ENCODE results near the gene MRPL54.

MRPL54 gene

GRCh38 chr19:3792114-3792513 is 29.6 kb downstream of the MRPL54 start:
- Histone ChIP-seq H3K4me1 (ENCODE audit: control insufficient read depth, insufficient read depth, low read length) (no peaks in the 10 kb centered on the region), H3K27me3 (ENCODE audit: control insufficient read depth, insufficient read depth, low read length) (peaks cover 28% of the 10 kb centered on the region), H3K9ac (ENCODE audit: low read depth, low read length) (no peak overlapping the region), H3K9me3 (replicated peaks; ENCODE audit: low read length) (peaks cover 4% of the 10 kb centered on the region), H3K36me3 (ENCODE audit: insufficient read depth, low read length) (no peaks in the 10 kb centered on the region), H3K4me3 (ENCODE audit: low read length) (no peak overlapping the region), H3K4me2 (ENCODE audit: low read length) (no peak overlapping the region)

GRCh38 chr19:3793799-3794198 is 31.3 kb downstream of the MRPL54 start:
- no peaks in the 10 kb centered on the region for H3K36me3 ChIP-seq (ENCODE audit: insufficient read depth, low read length)
- H3K9me3 ChIP-seq (replicated peaks; ENCODE audit: low read length): peaks cover 4% of the 10 kb centered on the region
- H3K4me3 ChIP-seq (ENCODE audit: low read length): no peak overlapping the region
- no peak overlapping the region for H3K4me2 ChIP-seq (ENCODE audit: low read length)
- peaks cover 27% of the 10 kb centered on the region for H3K27me3 ChIP-seq (ENCODE audit: control insufficient read depth, insufficient read depth, low read length)
- H3K4me1 ChIP-seq (ENCODE audit: control insufficient read depth, insufficient read depth, low read length): no peaks in the 10 kb centered on the region
- no peak overlapping the region for H3K9ac ChIP-seq (ENCODE audit: low read depth, low read length)

- Histone ChIP-seq H3K4me3 (ENCODE audit: low read length) (no peak overlapping the region), H3K4me1 (ENCODE audit: control insufficient read depth, insufficient read depth, low read length) (peaks cover 4% of the 10 kb centered on the region), H3K9me3 (replicated peaks; ENCODE audit: low read length) (no peaks in the 10 kb centered on the region), H3K27me3 (ENCODE audit: control insufficient read depth, insufficient read depth, low read length) (peaks cover 23% of the 10 kb centered on the region), H3K4me2 (ENCODE audit: low read length) (no peak overlapping the region), H3K36me3 (ENCODE audit: insufficient read depth, low read length) (no peaks in the 10 kb centered on the region), H3K9ac (ENCODE audit: low read depth, low read length) (no peak overlapping the region)
Observed at GRCh38 chr19:3796358-3796757, 33.9 kb downstream of the MRPL54 start.

DNA sequence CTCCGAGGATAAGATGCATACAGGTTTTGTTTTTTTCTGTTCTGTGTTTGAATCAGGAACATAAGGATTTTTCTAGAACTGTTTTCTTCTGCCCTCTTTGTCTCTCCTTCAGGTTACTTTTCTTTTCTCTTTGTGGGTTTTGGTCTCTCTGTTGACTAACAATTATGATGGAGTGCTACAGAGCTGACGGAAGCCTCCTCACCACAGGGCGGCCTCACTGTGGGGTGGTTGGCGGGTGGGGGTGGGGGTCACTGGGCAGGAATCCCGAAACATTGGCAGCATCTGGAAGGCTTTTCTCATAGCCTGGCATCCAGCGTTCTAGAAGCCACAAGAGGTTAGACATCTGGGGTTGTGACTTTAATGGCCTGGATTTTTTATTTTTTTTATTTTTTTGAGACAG is 35.7 kb downstream of the MRPL54 start:
- peaks cover 7% of the 10 kb centered on the region for H3K4me1 ChIP-seq (ENCODE audit: control insufficient read depth, insufficient read depth, low read length)
- peaks cover 36% of the 10 kb centered on the region for H3K27me3 ChIP-seq (ENCODE audit: control insufficient read depth, insufficient read depth, low read length)
- no peak overlapping the region for H3K4me2 ChIP-seq (ENCODE audit: low read length)
- no peak overlapping the region for H3K9ac ChIP-seq (ENCODE audit: low read depth, low read length)
- H3K9me3 ChIP-seq (replicated peaks; ENCODE audit: low read length): no peaks in the 10 kb centered on the region
- no peaks in the 10 kb centered on the region for H3K36me3 ChIP-seq (ENCODE audit: insufficient read depth, low read length)
- H3K4me3 ChIP-seq (ENCODE audit: low read length): no peak overlapping the region

- Histone ChIP-seq H3K27me3 (ENCODE audit: control insufficient read depth, insufficient read depth, low read length) (peaks cover 47% of the 10 kb centered on the region), H3K9me3 (replicated peaks; ENCODE audit: low read length) (no peaks in the 10 kb centered on the region), H3K36me3 (ENCODE audit: insufficient read depth, low read length) (no peaks in the 10 kb centered on the region), H3K9ac (ENCODE audit: low read depth, low read length) (no peak overlapping the region), H3K4me1 (ENCODE audit: control insufficient read depth, insufficient read depth, low read length) (peaks cover 7% of the 10 kb centered on the region), H3K4me2 (ENCODE audit: low read length) (peak overlapping the region; percentile 72), H3K4me3 (ENCODE audit: low read length) (no peak overlapping the region)
Observed at GRCh38 chr19:3800996-3801395, 38.5 kb downstream of the MRPL54 start.

- peaks cover 7% of the 10 kb centered on the region for H3K4me1 ChIP-seq (ENCODE audit: control insufficient read depth, insufficient read depth, low read length)
- no peak overlapping the region for H3K9ac ChIP-seq (ENCODE audit: low read depth, low read length)
- no peak overlapping the region for H3K4me3 ChIP-seq (ENCODE audit: low read length)
- H3K36me3 ChIP-seq (ENCODE audit: insufficient read depth, low read length): no peaks in the 10 kb centered on the region
- peaks cover 45% of the 10 kb centered on the region for H3K27me3 ChIP-seq (ENCODE audit: control insufficient read depth, insufficient read depth, low read length)
- no peaks in the 10 kb centered on the region for H3K9me3 ChIP-seq (replicated peaks; ENCODE audit: low read length)
- peak overlapping the region; percentile 72 for H3K4me2 ChIP-seq (ENCODE audit: low read length)
Observed at GRCh38 chr19:3801412-3802096, 39.1 kb downstream of the MRPL54 start.

- Histone ChIP-seq H3K9ac (ENCODE audit: low read depth, low read length) (no peak overlapping the region), H3K36me3 (ENCODE audit: insufficient read depth, low read length) (no peaks in the 10 kb centered on the region), H3K4me1 (ENCODE audit: control insufficient read depth, insufficient read depth, low read length) (peaks cover 7% of the 10 kb centered on the region), H3K9me3 (replicated peaks; ENCODE audit: low read length) (no peaks in the 10 kb centered on the region), H3K4me3 (ENCODE audit: low read length) (no peak overlapping the region), H3K27me3 (ENCODE audit: control insufficient read depth, insufficient read depth, low read length) (peaks cover 41% of the 10 kb centered on the region), H3K4me2 (ENCODE audit: low read length) (no peak overlapping the region)
Observed at GRCh38 chr19:3803114-3803888, 40.8 kb downstream of the MRPL54 start.

DNA sequence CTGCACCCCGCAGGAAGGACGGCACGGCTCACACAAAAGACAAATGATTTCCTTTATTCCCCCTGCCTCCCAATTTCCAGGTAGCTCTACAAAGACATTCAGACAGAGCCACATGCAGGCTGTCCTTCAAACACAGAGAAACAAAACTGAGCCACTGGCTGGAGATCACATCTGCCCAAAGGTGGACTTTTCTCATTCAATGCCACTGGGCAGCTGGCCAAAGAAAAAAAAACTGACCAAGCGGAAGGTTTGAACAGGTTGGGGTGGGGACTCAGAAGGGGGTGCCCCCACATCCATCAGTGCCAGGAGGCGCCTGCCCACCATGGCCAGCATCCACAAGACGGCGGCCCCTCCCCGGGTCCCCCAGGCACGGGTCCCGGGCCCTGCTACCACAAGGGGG is 41.5 kb downstream of the MRPL54 start:
- peaks cover 7% of the 10 kb centered on the region for H3K4me1 ChIP-seq (ENCODE audit: control insufficient read depth, insufficient read depth, low read length)
- H3K9me3 ChIP-seq (replicated peaks; ENCODE audit: low read length): no peaks in the 10 kb centered on the region
- no peak overlapping the region for H3K4me2 ChIP-seq (ENCODE audit: low read length)
- no peak overlapping the region for H3K9ac ChIP-seq (ENCODE audit: low read depth, low read length)
- no peak overlapping the region for H3K4me3 ChIP-seq (ENCODE audit: low read length)
- peaks cover 40% of the 10 kb centered on the region for H3K27me3 ChIP-seq (ENCODE audit: control insufficient read depth, insufficient read depth, low read length)
- H3K36me3 ChIP-seq (ENCODE audit: insufficient read depth, low read length): no peaks in the 10 kb centered on the region

GRCh38 chr19:3804429-3804828 is 41.9 kb downstream of the MRPL54 start:
- Histone ChIP-seq H3K4me2 (ENCODE audit: low read length) (no peak overlapping the region), H3K9ac (ENCODE audit: low read depth, low read length) (no peak overlapping the region), H3K4me3 (ENCODE audit: low read length) (no peak overlapping the region), H3K27me3 (ENCODE audit: control insufficient read depth, insufficient read depth, low read length) (peaks cover 36% of the 10 kb centered on the region), H3K4me1 (ENCODE audit: control insufficient read depth, insufficient read depth, low read length) (peaks cover 7% of the 10 kb centered on the region), H3K9me3 (replicated peaks; ENCODE audit: low read length) (no peaks in the 10 kb centered on the region), H3K36me3 (ENCODE audit: insufficient read depth, low read length) (no peaks in the 10 kb centered on the region)

GRCh38 chr19:3805859-3806258 is 43.4 kb downstream of the MRPL54 start:
- H3K27me3 ChIP-seq (ENCODE audit: control insufficient read depth, insufficient read depth, low read length): peaks cover 32% of the 10 kb centered on the region
- no peaks in the 10 kb centered on the region for H3K36me3 ChIP-seq (ENCODE audit: insufficient read depth, low read length)

GRCh38 chr19:3807131-3807480 is 44.6 kb downstream of the MRPL54 start:
- no peak overlapping the region for H3K9ac ChIP-seq (ENCODE audit: low read depth, low read length)
- no peaks in the 10 kb centered on the region for H3K36me3 ChIP-seq (ENCODE audit: insufficient read depth, low read length)
- no peaks in the 10 kb centered on the region for H3K4me1 ChIP-seq (ENCODE audit: control insufficient read depth, insufficient read depth, low read length)
- no peak overlapping the region for H3K4me3 ChIP-seq (ENCODE audit: low read length)
- H3K27me3 ChIP-seq (ENCODE audit: control insufficient read depth, insufficient read depth, low read length): peaks cover 20% of the 10 kb centered on the region
- no peak overlapping the region for H3K4me2 ChIP-seq (ENCODE audit: low read length)
- no peaks in the 10 kb centered on the region for H3K9me3 ChIP-seq (replicated peaks; ENCODE audit: low read length)

More at GRCh38 chr19:3805859-3806258, 43.4 kb downstream of the MRPL54 start:
- Histone ChIP-seq H3K9me3 (replicated peaks; ENCODE audit: low read length) (no peaks in the 10 kb centered on the region), H3K4me1 (ENCODE audit: control insufficient read depth, insufficient read depth, low read length) (peaks cover 7% of the 10 kb centered on the region), H3K4me2 (ENCODE audit: low read length) (no peak overlapping the region), H3K9ac (ENCODE audit: low read depth, low read length) (no peak overlapping the region), H3K4me3 (ENCODE audit: low read length) (no peak overlapping the region)
